ENCODE results near the gene NEFH.

The NEFH gene

GRCh38 chr22:29512031-29512430 is 32.0 kb downstream of the NEFH start:
- H3K27ac ChIP-seq (ENCODE audit: insufficient read depth, low read length, poor library complexity, severe bottlenecking) = no peak overlapping the region
- H3K4me3 ChIP-seq (ENCODE audit: insufficient read depth, low read depth, low read length, poor library complexity, severe bottlenecking) = no peak overlapping the region
- peaks cover 64% of the 10 kb centered on the region for H3K36me3 ChIP-seq (ENCODE audit: control insufficient read depth, insufficient read depth, low read length)
- no peak for DNase-seq
- no peaks in the 10 kb centered on the region for H3K9me3 ChIP-seq (ENCODE audit: control insufficient read depth, low read length)
- no peaks in the 10 kb centered on the region for H3K4me1 ChIP-seq (ENCODE audit: control insufficient read depth, insufficient read depth, low read length, poor library complexity, severe bottlenecking)
- no peaks in the 10 kb centered on the region for H3K27me3 ChIP-seq (replicated peaks; ENCODE audit: control insufficient read depth, insufficient read depth, low read length, poor library complexity, severe bottlenecking)

- no peaks in the 10 kb centered on the region for H3K4me1 ChIP-seq (ENCODE audit: control insufficient read depth, insufficient read depth, low read length, poor library complexity, severe bottlenecking)
- H3K27ac ChIP-seq (ENCODE audit: insufficient read depth, low read length, poor library complexity, severe bottlenecking) = no peak overlapping the region
- no peak overlapping the region for H3K4me3 ChIP-seq (ENCODE audit: insufficient read depth, low read depth, low read length, poor library complexity, severe bottlenecking)
- H3K9me3 ChIP-seq (ENCODE audit: control insufficient read depth, low read length) = no peaks in the 10 kb centered on the region
- H3K36me3 ChIP-seq (ENCODE audit: control insufficient read depth, insufficient read depth, low read length) = peaks cover 67% of the 10 kb centered on the region
- no peaks in the 10 kb centered on the region for H3K27me3 ChIP-seq (replicated peaks; ENCODE audit: control insufficient read depth, insufficient read depth, low read length, poor library complexity, severe bottlenecking)
- no peak for DNase-seq
These were observed 37.3 kb downstream of the NEFH start for GRCh38 chr22:29517215-29517908.

GRCh38 chr22:29518427-29518826 is 38.4 kb downstream of the NEFH start:
- H3K27ac ChIP-seq (ENCODE audit: insufficient read depth, low read length, poor library complexity, severe bottlenecking) = no peak overlapping the region
- H3K27me3 ChIP-seq (replicated peaks; ENCODE audit: control insufficient read depth, insufficient read depth, low read length, poor library complexity, severe bottlenecking) = no peaks in the 10 kb centered on the region
- H3K36me3 ChIP-seq (ENCODE audit: control insufficient read depth, insufficient read depth, low read length) = peaks cover 69% of the 10 kb centered on the region
- H3K4me3 ChIP-seq (ENCODE audit: insufficient read depth, low read depth, low read length, poor library complexity, severe bottlenecking) = no peak overlapping the region
- DNase-seq = no peak
- H3K4me1 ChIP-seq (ENCODE audit: control insufficient read depth, insufficient read depth, low read length, poor library complexity, severe bottlenecking) = no peaks in the 10 kb centered on the region
- H3K9me3 ChIP-seq (ENCODE audit: control insufficient read depth, low read length) = no peaks in the 10 kb centered on the region

DNA sequence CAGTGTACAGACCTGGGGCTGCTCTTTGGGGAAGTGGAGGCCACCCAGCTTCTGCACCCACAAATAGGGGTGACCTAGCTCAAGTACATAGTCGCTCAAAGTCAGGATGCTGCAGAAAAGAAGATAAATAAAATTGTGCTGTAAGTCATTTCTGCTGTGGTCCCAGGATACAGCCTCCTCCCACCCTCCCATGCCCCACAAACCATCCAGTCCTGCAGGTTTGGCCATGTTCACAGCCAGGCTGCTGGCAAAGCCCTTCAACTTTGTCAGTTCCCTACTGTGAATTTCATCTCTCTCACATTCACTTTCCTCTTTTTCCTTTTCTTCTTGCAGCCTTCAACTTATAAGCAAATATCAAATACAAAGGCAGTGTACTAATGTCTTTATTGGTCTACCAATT is 40.0 kb downstream of the NEFH start:
- no peaks in the 10 kb centered on the region for H3K9me3 ChIP-seq (ENCODE audit: control insufficient read depth, low read length)

DNA sequence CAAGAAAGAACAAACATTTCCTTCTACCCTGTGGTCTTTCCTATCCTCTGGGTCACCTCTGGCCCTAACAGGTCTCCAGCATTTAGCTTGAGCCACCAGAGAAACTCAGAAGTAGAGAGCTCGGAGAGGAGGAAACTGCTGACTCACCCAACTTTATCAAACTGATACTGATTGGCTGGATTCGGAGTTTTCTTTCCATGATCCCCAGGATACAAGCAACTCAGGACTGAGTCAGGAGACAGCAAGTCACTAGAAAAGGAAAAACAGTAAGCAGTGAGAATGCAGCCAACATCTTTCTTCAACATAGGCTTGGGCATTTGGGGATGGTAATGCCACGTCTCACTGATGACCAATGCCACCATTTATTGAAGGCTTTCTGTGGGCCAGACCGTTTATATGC is 40.8 kb downstream of the NEFH start:
- H3K36me3 ChIP-seq (ENCODE audit: control insufficient read depth, insufficient read depth, low read length) = peaks cover 86% of the 10 kb centered on the region
- no peak overlapping the region for H3K27ac ChIP-seq (ENCODE audit: insufficient read depth, low read length, poor library complexity, severe bottlenecking)

More for the DNA sequence above, 40.0 kb downstream of the NEFH start:
- peaks cover 85% of the 10 kb centered on the region for H3K36me3 ChIP-seq (ENCODE audit: control insufficient read depth, insufficient read depth, low read length)
- H3K4me3 ChIP-seq (ENCODE audit: insufficient read depth, low read depth, low read length, poor library complexity, severe bottlenecking) = no peak overlapping the region
- no peak overlapping the region for H3K27ac ChIP-seq (ENCODE audit: insufficient read depth, low read length, poor library complexity, severe bottlenecking)
- no peaks in the 10 kb centered on the region for H3K27me3 ChIP-seq (replicated peaks; ENCODE audit: control insufficient read depth, insufficient read depth, low read length, poor library complexity, severe bottlenecking)
- DNase-seq = no peak
- H3K4me1 ChIP-seq (ENCODE audit: control insufficient read depth, insufficient read depth, low read length, poor library complexity, severe bottlenecking) = no peaks in the 10 kb centered on the region

DNA sequence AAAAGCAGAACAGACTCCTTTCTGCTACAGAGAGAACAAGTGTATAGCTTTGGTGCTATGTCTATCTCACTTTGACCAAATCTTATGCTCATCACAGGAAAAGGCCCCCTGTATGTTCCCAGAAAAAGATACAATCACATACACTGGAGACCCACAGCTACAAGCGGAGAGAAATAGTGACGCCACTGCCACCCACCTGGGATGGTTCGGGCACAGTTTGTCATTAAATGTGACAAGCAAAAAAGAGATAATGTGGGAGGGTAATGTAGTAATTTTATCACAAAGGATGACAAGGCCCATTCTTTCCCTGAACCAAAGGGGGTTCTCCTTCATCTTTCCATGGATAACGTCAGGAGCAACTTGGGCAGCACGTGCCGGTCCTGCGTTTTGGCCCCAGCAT is 41.5 kb downstream of the NEFH start:
- no peaks in the 10 kb centered on the region for H3K9me3 ChIP-seq (ENCODE audit: control insufficient read depth, low read length)

More for the DNA sequence above, 40.8 kb downstream of the NEFH start:
- H3K4me3 ChIP-seq (ENCODE audit: insufficient read depth, low read depth, low read length, poor library complexity, severe bottlenecking) = no peak overlapping the region
- no peaks in the 10 kb centered on the region for H3K9me3 ChIP-seq (ENCODE audit: control insufficient read depth, low read length)
- no peaks in the 10 kb centered on the region for H3K27me3 ChIP-seq (replicated peaks; ENCODE audit: control insufficient read depth, insufficient read depth, low read length, poor library complexity, severe bottlenecking)
- no peaks in the 10 kb centered on the region for H3K4me1 ChIP-seq (ENCODE audit: control insufficient read depth, insufficient read depth, low read length, poor library complexity, severe bottlenecking)
- no peak for DNase-seq

GRCh38 chr22:29523761-29524160 is 43.7 kb downstream of the NEFH start:
- H3K4me1 ChIP-seq (ENCODE audit: control insufficient read depth, insufficient read depth, low read length, poor library complexity, severe bottlenecking) = no peaks in the 10 kb centered on the region
- peaks cover 86% of the 10 kb centered on the region for H3K36me3 ChIP-seq (ENCODE audit: control insufficient read depth, insufficient read depth, low read length)
- no peaks in the 10 kb centered on the region for H3K9me3 ChIP-seq (ENCODE audit: control insufficient read depth, low read length)
- H3K4me3 ChIP-seq (ENCODE audit: insufficient read depth, low read depth, low read length, poor library complexity, severe bottlenecking) = no peak overlapping the region
- no peaks in the 10 kb centered on the region for H3K27me3 ChIP-seq (replicated peaks; ENCODE audit: control insufficient read depth, insufficient read depth, low read length, poor library complexity, severe bottlenecking)
- H3K27ac ChIP-seq (ENCODE audit: insufficient read depth, low read length, poor library complexity, severe bottlenecking) = no peak overlapping the region
- no peak for DNase-seq

More for the DNA sequence above, 41.5 kb downstream of the NEFH start:
- no peaks in the 10 kb centered on the region for H3K4me1 ChIP-seq (ENCODE audit: control insufficient read depth, insufficient read depth, low read length, poor library complexity, severe bottlenecking)
- H3K4me3 ChIP-seq (ENCODE audit: insufficient read depth, low read depth, low read length, poor library complexity, severe bottlenecking) = no peak overlapping the region
- no peaks in the 10 kb centered on the region for H3K27me3 ChIP-seq (replicated peaks; ENCODE audit: control insufficient read depth, insufficient read depth, low read length, poor library complexity, severe bottlenecking)
- no peak for DNase-seq
- no peak overlapping the region for H3K27ac ChIP-seq (ENCODE audit: insufficient read depth, low read length, poor library complexity, severe bottlenecking)
- peaks cover 86% of the 10 kb centered on the region for H3K36me3 ChIP-seq (ENCODE audit: control insufficient read depth, insufficient read depth, low read length)

DNA sequence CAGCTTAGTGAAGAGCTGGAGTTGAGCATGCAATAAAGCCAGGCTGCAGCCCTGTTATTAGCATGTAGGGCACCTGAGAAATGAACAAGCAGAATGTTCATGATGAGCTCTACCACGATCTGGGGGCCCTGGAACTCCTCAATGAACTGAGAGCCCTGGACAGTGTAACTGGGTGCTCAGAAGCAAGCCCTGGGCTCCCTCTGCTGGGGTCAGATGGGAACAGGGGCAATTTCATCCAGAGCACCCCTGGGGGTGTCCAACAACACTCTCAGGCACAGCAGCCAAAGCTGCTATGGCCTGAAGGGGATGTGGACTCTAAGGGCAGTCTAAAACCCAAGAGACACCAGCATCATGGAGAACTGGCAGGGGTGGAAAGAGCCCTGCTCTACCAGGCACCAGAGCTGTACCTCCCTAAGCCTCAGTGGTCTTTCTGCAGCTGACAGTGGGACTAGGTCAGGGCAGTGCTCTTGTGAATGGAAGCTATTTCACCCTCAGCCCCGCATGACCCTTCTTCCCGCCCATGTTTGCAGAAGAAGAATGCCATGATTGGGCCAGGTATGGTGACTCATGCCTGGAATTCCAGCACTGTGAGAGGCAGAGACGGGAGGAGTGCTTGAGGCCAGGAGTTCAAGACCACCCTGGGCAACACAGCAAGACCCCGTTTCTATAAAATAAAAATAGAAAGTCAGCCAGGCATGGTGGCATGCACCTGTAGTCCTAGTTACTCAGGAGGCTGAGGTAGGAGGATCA is 44.6 kb downstream of the NEFH start:
- H3K27ac ChIP-seq (ENCODE audit: insufficient read depth, low read length, poor library complexity, severe bottlenecking) = no peak overlapping the region
- no peaks in the 10 kb centered on the region for H3K4me1 ChIP-seq (ENCODE audit: control insufficient read depth, insufficient read depth, low read length, poor library complexity, severe bottlenecking)
- H3K9me3 ChIP-seq (ENCODE audit: control insufficient read depth, low read length) = no peaks in the 10 kb centered on the region
- no peak overlapping the region for H3K4me3 ChIP-seq (ENCODE audit: insufficient read depth, low read depth, low read length, poor library complexity, severe bottlenecking)
- peaks cover 86% of the 10 kb centered on the region for H3K36me3 ChIP-seq (ENCODE audit: control insufficient read depth, insufficient read depth, low read length)
- no peak for DNase-seq
- H3K27me3 ChIP-seq (replicated peaks; ENCODE audit: control insufficient read depth, insufficient read depth, low read length, poor library complexity, severe bottlenecking) = no peaks in the 10 kb centered on the region

- H3K27ac ChIP-seq (ENCODE audit: insufficient read depth, low read length, poor library complexity, severe bottlenecking) = no peak overlapping the region
- H3K27me3 ChIP-seq (replicated peaks; ENCODE audit: control insufficient read depth, insufficient read depth, low read length, poor library complexity, severe bottlenecking) = no peaks in the 10 kb centered on the region
- H3K9me3 ChIP-seq (ENCODE audit: control insufficient read depth, low read length) = no peaks in the 10 kb centered on the region
- H3K4me1 ChIP-seq (ENCODE audit: control insufficient read depth, insufficient read depth, low read length, poor library complexity, severe bottlenecking) = no peaks in the 10 kb centered on the region
- H3K4me3 ChIP-seq (ENCODE audit: insufficient read depth, low read depth, low read length, poor library complexity, severe bottlenecking) = no peak overlapping the region
- no peak for DNase-seq
- H3K36me3 ChIP-seq (ENCODE audit: control insufficient read depth, insufficient read depth, low read length) = peaks cover 86% of the 10 kb centered on the region
These were observed 48.1 kb downstream of the NEFH start for GRCh38 chr22:29528144-29528543.

GRCh38 chr22:29530716-29531115 is 50.7 kb downstream of the NEFH start:
- Histone ChIP-seq H3K4me3 (ENCODE audit: insufficient read depth, low read depth, low read length, poor library complexity, severe bottlenecking) (no peak overlapping the region), H3K27ac (ENCODE audit: insufficient read depth, low read length, poor library complexity, severe bottlenecking) (no peak overlapping the region), H3K4me1 (ENCODE audit: control insufficient read depth, insufficient read depth, low read length, poor library complexity, severe bottlenecking) (no peaks in the 10 kb centered on the region), H3K36me3 (ENCODE audit: control insufficient read depth, insufficient read depth, low read length) (peaks cover 75% of the 10 kb centered on the region), H3K27me3 (replicated peaks; ENCODE audit: control insufficient read depth, insufficient read depth, low read length, poor library complexity, severe bottlenecking) (no peaks in the 10 kb centered on the region), H3K9me3 (ENCODE audit: control insufficient read depth, low read length) (no peaks in the 10 kb centered on the region)
- no peak for DNase-seq
